ENCODE results near the gene DEPDC4. TPM values are rescaled to one million over a fixed set of nuclear protein-coding genes. Genes with fewer than 3 reads are reported as not detected.
"Not testable (repeated sequence)": the region's sequence is repeated elsewhere in the genome, so short reads cannot be mapped to it uniquely, and the experiment has no call there.

Gene DEPDC4
- total and polyA plus RNA-seq, 2 of the 4 experiments (the other 2 are of a cell fraction): 0.72 to 0.79 TPM

GRCh38 chr12:100222173-100222572 lies 44.7 kb downstream of the DEPDC4 start:
- H3K9ac ChIP-seq (ENCODE audit: low read depth, low read length); H4K91ac ChIP-seq (ENCODE audit: insufficient read depth, low read depth, low read length); ATAC-seq (ENCODE audit: low read depth); BruUV-seq (replicated peaks); H2AFZ ChIP-seq (replicated peaks; ENCODE audit: low read length, poor library complexity); in situ Hi-C loops (cut with MboI; ENCODE audit: low sequenced_read_pairs); H2AK9ac ChIP-seq (replicated peaks; ENCODE audit: low read depth, low read length, poor library complexity); dilution Hi-C loops (cut with HindIII; ENCODE audit: low sequenced_read_pairs, unreplicated experiment); H3K79me1 ChIP-seq (ENCODE audit: low read depth in 1 of 2, low read length in 2 of 2); H3K4ac ChIP-seq (ENCODE audit: low read depth, low read length); H3K27me3 ChIP-seq (ENCODE audit: control insufficient read depth, insufficient read depth, low read length); H3K4me1 ChIP-seq (ENCODE audit: control insufficient read depth, insufficient read depth, low read length); H2BK20ac ChIP-seq (ENCODE audit: low read depth, low read length); H3K4me2 ChIP-seq (ENCODE audit: low read depth, low read length); DNase-seq; H3K27ac ChIP-seq (ENCODE audit: insufficient read depth, low read length); H2BK5ac ChIP-seq (ENCODE audit: low read depth, low read length, poor library complexity, severe bottlenecking); H3K4me3 ChIP-seq (ENCODE audit: insufficient read depth, low read depth, low read length); H3K56ac ChIP-seq (ENCODE audit: extremely low read depth, insufficient read depth, low read length); H3K23ac ChIP-seq (ENCODE audit: low read depth, low read length); CTCF ChIA-PET; H4K20me1 ChIP-seq (ENCODE audit: insufficient read depth, low read length); H3K9me1 ChIP-seq (ENCODE audit: insufficient read depth, low read length); intact Hi-C loops (cut with micrococcal nuclease); H2AK5ac ChIP-seq (ENCODE audit: low read depth, low read length); H2BK15ac ChIP-seq (ENCODE audit: low read depth, low read length); H3K14ac ChIP-seq (replicated peaks; ENCODE audit: low read depth, low read length); H3K18ac ChIP-seq (ENCODE audit: low read depth, low read length); H2BK120ac ChIP-seq (ENCODE audit: low read depth, low read length); H3K9me3 ChIP-seq (ENCODE audit: control insufficient read depth, insufficient read depth, low read length); H4K5ac ChIP-seq (ENCODE audit: low read depth, low read length); POLR2A ChIA-PET (ENCODE audit: unreplicated experiment); H4K8ac ChIP-seq (ENCODE audit: low read depth in 2 of 2, low read length in 2 of 2): not testable (repeated sequence)
- 100% methylated on average over 2 of the region's 6 CpGs; no CpG with 5 or more reads in 1 of the 2 experiments for WGBS, 2 experiments (ENCODE audit: extremely low coverage in 2 of 2, insufficient read length in 1 of 2)
- H3K36me3 ChIP-seq (ENCODE audit: control insufficient read depth, insufficient read depth, low read length): peaks cover 15% of the 10 kb centered on the region

Measured in IMR-90 (cell line).